ENCODE results near the gene C1QTNF5.
"Not testable (repeated sequence)": the region's sequence is repeated elsewhere in the genome, so short reads cannot be mapped to it uniquely, and the experiment has no call there.

The C1QTNF5 gene

DNA sequence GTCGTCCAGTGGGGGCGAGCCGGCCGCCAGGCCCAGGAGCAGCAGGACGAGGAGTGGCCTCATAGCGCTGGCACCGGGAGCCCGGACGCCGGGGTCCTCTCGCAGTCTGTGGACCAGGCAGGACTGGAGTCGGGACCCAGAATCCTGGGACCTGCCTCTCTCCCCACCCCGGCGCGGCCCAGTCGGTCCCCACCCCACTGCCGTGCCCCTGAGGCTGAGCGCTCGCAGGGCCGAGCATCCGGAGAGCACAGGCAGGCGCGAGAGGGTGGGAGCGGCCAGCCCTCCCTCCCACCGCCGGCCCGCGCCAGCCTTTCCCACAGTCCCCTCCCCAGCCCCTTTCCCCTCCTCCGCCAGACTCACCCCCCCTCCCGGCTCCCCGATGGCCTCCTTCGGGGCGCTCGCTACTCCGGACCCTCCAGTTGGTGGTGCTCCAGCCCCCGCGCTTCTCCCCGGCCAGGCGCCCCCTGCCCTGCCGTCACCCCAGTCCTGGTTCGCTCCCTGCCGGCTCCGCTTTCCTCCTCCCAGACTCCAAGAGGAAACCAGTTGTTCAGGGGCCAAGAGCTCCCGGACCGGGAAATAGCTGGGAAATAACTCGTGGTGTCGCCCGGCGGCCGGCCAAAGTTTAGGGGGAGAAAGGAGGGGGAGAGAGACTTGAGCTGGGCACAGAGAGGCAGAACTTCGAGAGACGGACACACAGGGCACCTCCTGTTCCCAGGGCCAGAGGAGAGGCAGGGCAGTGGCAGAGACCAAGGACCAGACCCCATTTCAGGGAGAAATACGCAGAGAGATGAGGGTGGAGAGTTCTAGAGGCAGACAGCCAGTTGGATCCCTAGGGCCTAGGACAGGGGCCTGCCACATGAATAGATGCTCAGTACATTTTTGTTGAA is at the start of gene C1QTNF5:
TSS of gene C1QTNF5 (minus strand) at position 549 of the 887 bp plus-strand sequence. CDS start at position 63, 486 bp downstream.
- no peak for TF ChIP-seq L3MBTL2 (conservative IDR thresholded peaks at IDR 0.05)
- POLR2A ChIA-PET = interaction anchor here (1.1 kb wide), 1 partner anchor 20 kb away, joined by 3 read pairs; no protein-coding TSS in a partner anchor
- no peak for DNase-seq (ENCODE audit: extremely low spot score)
- CTCF ChIA-PET = interaction anchor here (0.6 to 4.0 kb wide), 20 partner anchors 8 to 1059 kb away, joined by 3 to 57 read pairs (median 4); partner anchors contain the start of genes MCAM and USP2

- ChIA-PET CTCF (interaction anchor here (0.6 to 1.0 kb wide), 3 partner anchors 9 to 64 kb away, joined by 3 to 5 read pairs (median 3); partner anchors contain the start of gene USP2), POLR2A (interaction anchor here (0.7 kb wide), 1 partner anchor 294 kb away, joined by 3 read pairs; a partner anchor contains a TSS)
- DNase-seq (ENCODE audit: extremely low spot score) = peak; percentile 45
- TF ChIP-seq SUZ12 (IDR thresholded peaks at IDR 0.05) = no peak
- no peak for TF ChIP-seq FOXA1 (IDR thresholded peaks at IDR 0.05)
- TF ChIP-seq LEF1 (IDR thresholded peaks at IDR 0.05; ENCODE audit: borderline replicate concordance) = no peak
- TF ChIP-seq ARNT (IDR thresholded peaks at IDR 0.05) = no peak
- TF ChIP-seq L3MBTL2 (conservative IDR thresholded peaks at IDR 0.05) = no peak
- TF ChIP-seq FOXK2 (IDR thresholded peaks at IDR 0.05) = no peak
- TF ChIP-seq FOXM1 (IDR thresholded peaks at IDR 0.05; ENCODE audit: borderline replicate concordance) = no peak
- no peak for TF ChIP-seq CTBP1 (IDR thresholded peaks at IDR 0.05; ENCODE audit: borderline replicate concordance)
- TF ChIP-seq NFRKB (IDR thresholded peaks at IDR 0.05) = no peak
- no peak for TF ChIP-seq BHLHE40 (IDR thresholded peaks at IDR 0.05; ENCODE audit: borderline replicate concordance)
- no peak for TF ChIP-seq PKNOX1 (IDR thresholded peaks at IDR 0.05)
- TF ChIP-seq SP1 (IDR thresholded peaks at IDR 0.05) = no peak
- TF ChIP-seq ZNF384 (IDR thresholded peaks at IDR 0.05) = no peak
- no peak for TF ChIP-seq ELF4 (IDR thresholded peaks at IDR 0.05)
- TF ChIP-seq TARDBP (IDR thresholded peaks at IDR 0.05) = no peak
- TF ChIP-seq HDGF (IDR thresholded peaks at IDR 0.05; ENCODE audit: borderline replicate concordance) = no peak
Observed at GRCh38 chr11:119389611-119390254, 49.0 kb upstream of the C1QTNF5 start.

DNA sequence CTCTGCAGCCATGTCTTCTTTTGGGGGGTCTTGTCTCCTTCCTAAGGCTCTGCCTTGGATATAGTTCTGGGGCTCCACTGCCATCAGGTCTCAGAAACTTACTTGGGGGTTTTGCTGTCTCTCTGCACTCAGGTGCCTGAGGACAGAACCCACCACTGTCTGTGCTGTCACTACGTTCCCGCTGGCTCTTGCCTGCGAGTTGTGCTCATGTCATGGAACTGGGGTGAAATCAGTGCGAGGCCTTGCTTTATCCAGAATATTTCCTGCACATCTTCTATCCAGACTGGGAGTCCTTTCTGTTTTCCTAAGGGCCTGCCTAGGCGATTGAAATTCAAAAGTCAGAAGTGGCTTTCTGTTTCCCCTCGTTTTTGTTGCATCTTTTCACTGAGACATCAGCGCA is 47.4 kb upstream of the C1QTNF5 start:
- POLR2A ChIA-PET = no interaction called here
- TF ChIP-seq FOXK2 (IDR thresholded peaks at IDR 0.05) (no peak), BHLHE40 (IDR thresholded peaks at IDR 0.05; ENCODE audit: borderline replicate concordance) (no peak), ZNF384 (IDR thresholded peaks at IDR 0.05) (no peak), ARNT (IDR thresholded peaks at IDR 0.05) (no peak), TARDBP (IDR thresholded peaks at IDR 0.05) (no peak)
- CTCF ChIA-PET = no interaction called here
- peak; percentile 1 for DNase-seq (ENCODE audit: extremely low spot score)

GRCh38 chr11:119384332-119384731 is 43.6 kb upstream of the C1QTNF5 start:
- CTCF ChIA-PET = no interaction called here
- POLR2A ChIA-PET = no interaction called here
- TF ChIP-seq SUZ12 (IDR thresholded peaks at IDR 0.05) (no peak), BHLHE40 (IDR thresholded peaks at IDR 0.05; ENCODE audit: borderline replicate concordance) (no peak), PKNOX1 (IDR thresholded peaks at IDR 0.05) (peak; percentile 53)
- DNase-seq (ENCODE audit: extremely low spot score) = peak; percentile 3

GRCh38 chr11:119382513-119382912 is 41.8 kb upstream of the C1QTNF5 start:
- CTCF ChIA-PET = interaction anchor here (0.6 to 0.8 kb wide), 2 partner anchors 35 to 176 kb away, joined by 3 read pairs; partner anchors contain the start of gene CBL
- POLR2A ChIA-PET; DNase-seq (ENCODE audit: extremely low spot score): not testable (repeated sequence)

GRCh38 chr11:119382101-119382500 is 41.4 kb upstream of the C1QTNF5 start:
- ChIA-PET POLR2A (no interaction called here), CTCF (interaction anchor here (0.6 to 1.9 kb wide), 3 partner anchors 34 to 176 kb away, joined by 3 to 4 read pairs (median 3); partner anchors contain the start of gene CBL)
- TF ChIP-seq ARNT (IDR thresholded peaks at IDR 0.05) (no peak), FOXM1 (IDR thresholded peaks at IDR 0.05; ENCODE audit: borderline replicate concordance) (no peak), BHLHE40 (IDR thresholded peaks at IDR 0.05; ENCODE audit: borderline replicate concordance) (no peak), CTBP1 (IDR thresholded peaks at IDR 0.05; ENCODE audit: borderline replicate concordance) (no peak), LEF1 (IDR thresholded peaks at IDR 0.05; ENCODE audit: borderline replicate concordance) (no peak), L3MBTL2 (conservative IDR thresholded peaks at IDR 0.05) (no peak)
- peak; percentile 8 for DNase-seq (ENCODE audit: extremely low spot score)

Measured in HEK293T (cell line).